ENCODE results near the gene ODR4. TPM values are rescaled to one million over a fixed set of nuclear protein-coding genes. Genes with fewer than 3 reads are reported as not detected.
"Not testable (repeated sequence)": the region's sequence is repeated elsewhere in the genome, so short reads cannot be mapped to it uniquely, and the experiment has no call there.

ODR4 gene
- total RNA-seq = 10 to 100 TPM; 11.5 to 12.0 TPM

DNA sequence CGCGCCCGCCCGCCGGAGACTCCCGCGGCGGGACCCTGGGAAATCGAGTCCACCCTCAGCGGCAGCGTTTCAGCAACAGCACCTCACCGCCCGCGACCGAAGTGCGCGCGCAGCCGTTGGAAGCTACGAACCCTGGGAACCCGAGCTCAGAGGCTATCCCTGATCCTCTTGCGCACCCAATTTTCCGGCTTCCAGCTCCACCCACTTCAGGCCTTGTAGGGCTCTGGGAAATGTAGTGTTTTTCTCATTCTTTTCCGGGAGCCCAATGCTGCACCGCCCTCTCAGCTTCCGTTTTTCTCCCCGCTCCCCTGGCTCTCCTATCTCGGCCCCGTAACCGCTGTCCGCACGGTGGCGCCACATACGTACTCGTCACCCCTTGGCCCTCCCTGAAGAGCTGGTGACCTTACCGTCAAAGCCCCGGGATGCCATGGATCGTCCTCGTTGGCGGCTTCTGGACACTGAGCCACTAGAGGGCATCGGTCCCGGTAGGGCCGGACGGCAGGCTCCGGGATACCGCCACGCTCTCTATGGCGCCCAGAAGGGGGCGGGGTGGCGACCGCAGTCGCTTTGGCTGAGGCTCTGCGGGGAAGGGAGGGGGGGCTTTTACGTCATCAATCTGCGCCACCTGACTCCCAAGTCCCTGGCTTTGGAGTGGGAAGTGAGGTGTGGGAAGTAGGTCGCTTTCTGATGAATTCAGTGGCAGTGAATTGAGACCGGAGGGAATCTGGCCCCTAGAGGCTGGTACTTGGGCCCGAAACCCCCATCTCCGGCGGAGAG, at the start of gene ODR4, which contains the start of gene TPR:
Gene ODR4, plus strand, starts transcription at position 687 of the 777 bp plus-strand sequence. CDS start 3,948 bp downstream, outside the sequence.
Gene TPR, minus strand, starts transcription at position 102 of the 777 bp plus-strand sequence. CDS start 225 bp downstream, outside the sequence.
- POLR2A ChIA-PET = interaction anchor here (0.7 to 1.4 kb wide), 4 partner anchors 20 to 68 kb away, joined by 3 to 4 read pairs (median 4); no protein-coding TSS in a partner anchor
- Mint-ChIP-seq H3K36me3 (peaks cover 24% of the 10 kb centered on the region), H3K27ac (peak within 1 kb of the TSS; percentile 97), H3K9me3 (no peaks in the 10 kb centered on the region), H3K4me3 (peak within 1 kb of the TSS; percentile 93), H3K27me3 (no peaks in the 10 kb centered on the region), H3K4me1 (ENCODE audit: low read depth) (peaks cover 43% of the 10 kb centered on the region)
- intact Hi-C loops (cut with micrococcal nuclease) = loop anchor here (1.0 to 5.0 kb wide), 9 partner anchors 17 to 1620 kb away; partner anchors contain the start of genes IVNS1ABP, NIBAN1 and SWT1
- DNase-seq = peak; percentile 98
- CTCF ChIA-PET = interaction anchor here (0.6 to 1.9 kb wide), 27 partner anchors 9 to 1060 kb away, joined by 3 to 16 read pairs (median 4); partner anchors contain the start of gene PTGS2

DNA sequence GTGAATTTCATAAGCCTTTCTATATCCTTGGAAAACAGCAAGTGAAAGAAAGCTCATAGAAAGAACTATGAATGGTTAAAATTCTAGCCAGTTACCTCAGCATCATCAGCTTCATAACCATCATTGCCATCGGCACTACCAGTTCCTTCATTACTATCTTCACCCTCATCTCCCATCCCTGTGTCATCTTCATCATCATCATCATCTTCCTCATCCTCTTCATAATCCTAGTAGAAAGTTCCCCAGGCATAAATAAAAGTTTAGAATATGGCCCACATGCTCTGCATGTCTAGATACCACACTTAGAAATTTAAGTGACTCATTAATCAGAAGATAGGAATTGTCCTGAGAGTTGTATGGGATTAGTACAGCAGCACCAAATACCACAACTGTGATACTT, 49.6 kb upstream of the ODR4 start:
- H3K9me3 Mint-ChIP-seq = no peaks in the 10 kb centered on the region
- POLR2A ChIA-PET = no interaction called here
- CTCF ChIA-PET = interaction anchor here (0.7 to 3.0 kb wide), 4 partner anchors 21 to 187 kb away, joined by 3 to 12 read pairs (median 6); no protein-coding TSS in a partner anchor
- H3K27ac Mint-ChIP-seq = no peak overlapping the region
- H3K36me3 Mint-ChIP-seq = peaks cover 50% of the 10 kb centered on the region
- no peak overlapping the region for H3K4me3 Mint-ChIP-seq
- peaks cover 2% of the 10 kb centered on the region for H3K4me1 Mint-ChIP-seq (ENCODE audit: low read depth)
- DNase-seq = no peak
- intact Hi-C loops (cut with micrococcal nuclease) = loop anchor here (5.0 kb wide), 1 partner anchor 46 kb away; no protein-coding TSS in a partner anchor
- no peaks in the 10 kb centered on the region for H3K27me3 Mint-ChIP-seq

DNA sequence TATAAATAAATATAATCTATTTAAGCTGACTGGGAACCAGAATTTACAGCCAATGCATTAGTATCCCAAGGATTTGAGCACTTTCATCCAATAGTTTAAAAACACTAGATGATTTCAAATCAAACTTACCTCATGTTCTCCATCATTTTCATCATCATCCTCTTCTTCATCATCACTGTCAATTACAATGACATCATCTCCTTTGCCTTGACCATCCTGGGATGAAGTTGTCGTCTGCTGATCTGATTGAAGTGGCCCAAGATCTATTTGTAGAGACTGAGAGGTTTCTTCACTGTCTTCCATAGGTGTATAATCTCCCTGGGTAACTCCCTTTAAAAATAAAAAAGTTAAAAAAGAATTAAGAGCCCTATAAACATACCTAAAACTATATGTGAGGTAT, 48.3 kb upstream of the ODR4 start:
- ChIA-PET POLR2A (no interaction called here), CTCF (interaction anchor here (1.8 kb wide), 1 partner anchor 48 kb away, joined by 4 read pairs; the partner anchor contains the start of genes ODR4 and TPR)
- H3K36me3 Mint-ChIP-seq = peaks cover 38% of the 10 kb centered on the region
- H3K27me3 Mint-ChIP-seq = no peaks in the 10 kb centered on the region
- no peak overlapping the region for H3K27ac Mint-ChIP-seq
- H3K9me3 Mint-ChIP-seq = no peaks in the 10 kb centered on the region
- H3K4me3 Mint-ChIP-seq = no peak overlapping the region
- H3K4me1 Mint-ChIP-seq (ENCODE audit: low read depth) = no peaks in the 10 kb centered on the region
- intact Hi-C loops (cut with micrococcal nuclease) = loop anchor here (5.0 kb wide), 1 partner anchor 45 kb away; no protein-coding TSS in a partner anchor
- DNase-seq = no peak

DNA sequence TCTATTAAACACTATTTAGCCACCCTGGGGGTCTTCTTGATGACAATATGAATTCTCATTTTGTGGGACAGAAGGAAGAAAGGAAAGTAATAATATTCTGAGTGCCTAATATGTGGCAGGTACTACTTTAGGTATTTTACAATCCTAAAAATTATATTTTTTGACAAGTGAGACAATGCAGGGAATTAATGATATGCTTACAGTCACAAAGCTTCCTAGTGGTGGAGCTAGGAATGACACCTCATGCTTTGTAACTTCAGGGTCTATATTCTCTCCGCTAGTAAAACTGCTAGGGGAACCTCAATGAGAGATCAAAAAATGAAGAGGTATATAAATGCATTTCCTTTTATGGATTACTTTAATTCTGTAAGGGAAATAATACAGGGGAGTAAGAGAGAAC, 44.9 kb upstream of the ODR4 start:
- Mint-ChIP-seq H3K4me1 (ENCODE audit: low read depth) (no peaks in the 10 kb centered on the region), H3K27me3 (no peaks in the 10 kb centered on the region), H3K9me3 (no peaks in the 10 kb centered on the region), H3K4me3 (no peak overlapping the region), H3K27ac (no peak overlapping the region), H3K36me3 (peaks cover 35% of the 10 kb centered on the region)
- DNase-seq = no peak
- intact Hi-C loops (cut with micrococcal nuclease) = no loop called here
- POLR2A ChIA-PET = no interaction called here
- CTCF ChIA-PET = interaction anchor here (0.9 to 2.7 kb wide), 9 partner anchors 9 to 1601 kb away, joined by 3 to 9 read pairs (median 3); no protein-coding TSS in a partner anchor

DNA sequence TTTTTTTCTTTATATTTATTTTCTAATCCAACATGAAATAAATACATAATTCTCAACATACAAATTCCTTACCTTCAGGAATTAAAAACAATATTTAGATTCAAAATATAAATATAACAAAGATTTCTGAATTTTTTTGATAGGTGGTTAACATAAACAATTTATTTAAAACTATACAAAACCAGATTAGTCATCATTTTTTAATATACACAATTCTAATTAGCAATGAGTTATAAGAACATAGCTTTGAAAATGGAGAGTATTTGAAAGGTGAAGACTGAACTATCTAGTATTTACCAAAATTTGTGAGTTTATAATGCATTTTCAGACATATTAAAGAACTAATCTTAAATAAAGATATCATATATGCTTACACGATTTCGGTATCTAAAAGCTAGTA, 38.1 kb upstream of the ODR4 start:
- no peak overlapping the region for H3K27ac Mint-ChIP-seq
- H3K9me3 Mint-ChIP-seq = no peaks in the 10 kb centered on the region
- no peak overlapping the region for H3K4me3 Mint-ChIP-seq
- POLR2A ChIA-PET = no interaction called here
- H3K4me1 Mint-ChIP-seq (ENCODE audit: low read depth) = no peaks in the 10 kb centered on the region
- H3K36me3 Mint-ChIP-seq = peaks cover 47% of the 10 kb centered on the region
- DNase-seq = no peak
- CTCF ChIA-PET = no interaction called here
- intact Hi-C loops (cut with micrococcal nuclease) = no loop called here
- no peaks in the 10 kb centered on the region for H3K27me3 Mint-ChIP-seq

DNA sequence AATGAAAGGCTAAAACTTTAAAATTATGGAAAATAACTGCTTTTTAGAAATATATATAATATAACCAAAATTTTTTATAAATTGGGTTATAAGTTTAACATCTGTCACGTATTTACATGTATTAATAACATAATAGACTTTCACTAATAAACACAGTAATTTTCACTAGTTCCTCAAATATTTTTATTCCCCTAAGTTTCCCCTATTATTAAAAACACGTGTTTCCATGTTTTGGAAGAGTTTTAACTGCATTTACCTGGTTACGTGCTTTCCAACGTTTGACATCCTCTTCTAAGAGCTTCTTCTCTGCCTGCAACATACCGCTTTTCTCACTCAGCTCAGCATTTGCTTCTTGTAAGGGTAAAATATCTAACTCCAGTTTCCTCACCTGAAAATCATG, 34.9 kb upstream of the ODR4 start:
- Mint-ChIP-seq H3K4me1 (ENCODE audit: low read depth) (no peaks in the 10 kb centered on the region), H3K27ac (no peak overlapping the region), H3K4me3 (no peak overlapping the region), H3K36me3 (peaks cover 49% of the 10 kb centered on the region), H3K9me3 (no peaks in the 10 kb centered on the region), H3K27me3 (no peaks in the 10 kb centered on the region)
- POLR2A ChIA-PET = no interaction called here
- no peak for DNase-seq
- intact Hi-C loops (cut with micrococcal nuclease) = no loop called here
- CTCF ChIA-PET = no interaction called here

DNA sequence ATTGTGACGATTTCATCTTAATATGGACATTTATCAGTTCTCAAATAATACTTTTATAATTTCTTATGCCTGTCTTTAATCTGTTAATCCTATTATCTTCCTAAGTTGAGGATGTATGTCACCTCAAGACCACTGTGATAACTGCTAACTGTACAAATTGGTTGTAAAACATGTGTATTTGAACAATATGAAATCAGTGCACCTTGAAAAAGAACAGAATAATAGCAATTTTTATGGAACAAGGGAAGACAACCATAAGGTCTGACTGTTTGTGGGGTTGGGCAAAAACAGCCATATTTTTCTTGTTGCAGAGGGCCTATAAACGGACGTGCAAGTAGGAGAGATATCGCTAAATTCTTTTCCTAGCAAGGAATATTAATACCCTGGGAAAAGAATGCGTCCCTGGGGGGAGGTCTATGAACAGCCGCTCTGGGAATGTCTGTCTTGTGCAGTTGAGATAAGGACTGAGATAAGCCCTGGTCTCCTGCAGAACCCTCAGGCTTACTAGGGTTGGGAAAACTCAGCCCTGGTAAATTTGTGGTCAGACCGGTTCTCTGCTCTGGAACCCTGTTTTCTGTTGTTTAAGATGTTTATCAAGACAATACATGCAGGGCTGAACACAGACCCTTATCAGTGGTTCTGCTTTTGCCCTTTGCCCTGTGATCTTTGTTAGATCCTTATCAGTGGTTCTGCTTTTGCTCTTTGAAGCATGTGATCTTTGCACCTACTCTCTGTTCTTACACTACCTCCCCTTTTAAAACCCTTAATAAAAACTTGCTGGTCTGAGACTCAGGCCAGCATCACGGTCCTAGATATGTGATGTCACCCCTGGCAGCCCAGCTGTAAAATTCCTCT, 27.6 kb upstream of the ODR4 start:
- H3K4me1 Mint-ChIP-seq (ENCODE audit: low read depth); intact Hi-C loops (cut with micrococcal nuclease); H3K4me3 Mint-ChIP-seq; H3K9me3 Mint-ChIP-seq; H3K27ac Mint-ChIP-seq; H3K27me3 Mint-ChIP-seq; POLR2A ChIA-PET; DNase-seq: not testable (repeated sequence)
- peaks cover 60% of the 10 kb centered on the region for H3K36me3 Mint-ChIP-seq
- CTCF ChIA-PET = interaction anchor here (0.7 to 1.0 kb wide), 2 partner anchors 17 to 27 kb away, joined by 3 read pairs; partner anchors contain the start of genes ODR4 and TPR

DNA sequence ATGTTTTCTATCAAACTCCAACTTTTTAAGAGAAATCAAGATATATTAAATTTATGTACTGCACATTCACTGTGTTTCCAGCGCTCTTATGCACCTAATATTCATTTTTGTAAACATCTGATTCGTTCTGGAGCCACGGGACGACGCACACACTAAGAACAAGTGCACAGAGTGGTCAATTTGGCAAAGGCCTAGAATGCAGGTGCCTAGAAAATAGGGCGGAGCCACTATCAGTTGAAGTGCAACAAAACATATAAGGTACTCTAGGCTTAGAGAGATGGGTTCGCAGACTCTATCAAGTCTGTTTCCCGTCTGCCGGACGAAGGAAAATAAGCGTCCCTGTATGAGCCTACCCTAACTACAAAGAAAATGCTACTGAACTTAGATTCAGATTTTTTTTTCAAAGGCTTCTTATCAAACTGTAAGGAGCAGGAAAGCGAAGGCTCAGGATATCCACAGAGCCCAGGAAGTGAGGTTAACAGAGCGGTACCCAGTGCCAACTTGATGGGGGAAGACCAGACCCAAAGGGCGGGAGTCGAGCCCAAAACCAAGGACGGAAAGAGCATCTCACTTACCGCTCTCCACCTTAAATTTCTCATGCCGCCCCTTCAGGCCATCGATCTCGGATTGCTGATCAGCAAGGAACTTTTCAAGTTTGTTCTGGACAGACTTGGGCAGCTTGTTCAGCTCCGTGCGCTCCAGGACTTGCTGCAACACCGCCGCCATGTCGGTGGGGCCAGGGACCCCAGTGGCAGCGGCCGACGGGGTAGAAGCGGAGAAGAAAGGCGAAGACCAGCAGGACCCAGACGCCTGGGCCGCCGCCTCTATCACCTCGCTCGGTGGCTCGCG, 1.1 kb upstream of the ODR4 start:
- H3K36me3 Mint-ChIP-seq = peaks cover 22% of the 10 kb centered on the region
- intact Hi-C loops (cut with micrococcal nuclease) = loop anchor here (1.0 to 5.0 kb wide), 10 partner anchors 16 to 1619 kb away; partner anchors contain the start of genes IVNS1ABP, NIBAN1 and SWT1
- CTCF ChIA-PET = interaction anchor here (0.6 to 1.9 kb wide), 26 partner anchors 8 to 1059 kb away, joined by 3 to 16 read pairs (median 4); partner anchors contain the start of gene PTGS2
- no peaks in the 10 kb centered on the region for H3K27me3 Mint-ChIP-seq
- H3K9me3 Mint-ChIP-seq = no peaks in the 10 kb centered on the region
- peak; percentile 57 for DNase-seq
- H3K4me3 Mint-ChIP-seq = peak overlapping the region; percentile 93
- H3K4me1 Mint-ChIP-seq (ENCODE audit: low read depth) = peaks cover 43% of the 10 kb centered on the region
- peak overlapping the region; percentile 97 for H3K27ac Mint-ChIP-seq
- POLR2A ChIA-PET = interaction anchor here (1.1 to 1.4 kb wide), 3 partner anchors 19 to 65 kb away, joined by 3 to 4 read pairs (median 4); no protein-coding TSS in a partner anchor

DNA sequence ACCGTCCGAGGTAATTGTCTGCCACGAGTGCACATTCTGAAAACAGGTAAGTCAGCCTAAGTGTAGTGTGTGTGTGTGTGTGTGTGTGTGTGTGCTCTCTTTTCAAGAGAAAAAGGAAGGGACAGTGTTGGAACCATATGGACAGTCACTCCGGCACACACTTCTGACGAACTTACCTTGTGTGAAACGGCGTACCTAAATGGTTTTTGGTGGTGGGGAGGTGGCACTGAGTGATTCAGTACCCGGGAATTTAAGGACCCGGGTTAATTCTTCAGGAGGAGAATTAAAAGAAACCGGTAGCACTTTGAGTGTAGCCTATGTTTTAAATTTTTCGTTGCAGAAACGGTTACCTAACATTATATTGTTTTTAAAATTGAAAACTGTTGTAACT, 286 bp downstream of the ODR4 start:
- intact Hi-C loops (cut with micrococcal nuclease) = loop anchor here (1.0 to 5.0 kb wide), 9 partner anchors 17 to 1621 kb away; partner anchors contain the start of genes IVNS1ABP, NIBAN1 and SWT1
- Mint-ChIP-seq H3K27me3 (no peaks in the 10 kb centered on the region), H3K4me1 (ENCODE audit: low read depth) (peaks cover 40% of the 10 kb centered on the region), H3K4me3 (peak overlapping the region; percentile 93), H3K27ac (peak overlapping the region; percentile 97), H3K9me3 (no peaks in the 10 kb centered on the region), H3K36me3 (peaks cover 21% of the 10 kb centered on the region)
- ChIA-PET POLR2A (interaction anchor here (0.7 to 1.4 kb wide), 2 partner anchors 28 to 67 kb away, joined by 3 to 4 read pairs; no protein-coding TSS in a partner anchor), CTCF (interaction anchor here (0.6 to 1.9 kb wide), 10 partner anchors 9 to 1060 kb away, joined by 3 to 16 read pairs (median 6); no protein-coding TSS in a partner anchor)
- no peak for DNase-seq

DNA sequence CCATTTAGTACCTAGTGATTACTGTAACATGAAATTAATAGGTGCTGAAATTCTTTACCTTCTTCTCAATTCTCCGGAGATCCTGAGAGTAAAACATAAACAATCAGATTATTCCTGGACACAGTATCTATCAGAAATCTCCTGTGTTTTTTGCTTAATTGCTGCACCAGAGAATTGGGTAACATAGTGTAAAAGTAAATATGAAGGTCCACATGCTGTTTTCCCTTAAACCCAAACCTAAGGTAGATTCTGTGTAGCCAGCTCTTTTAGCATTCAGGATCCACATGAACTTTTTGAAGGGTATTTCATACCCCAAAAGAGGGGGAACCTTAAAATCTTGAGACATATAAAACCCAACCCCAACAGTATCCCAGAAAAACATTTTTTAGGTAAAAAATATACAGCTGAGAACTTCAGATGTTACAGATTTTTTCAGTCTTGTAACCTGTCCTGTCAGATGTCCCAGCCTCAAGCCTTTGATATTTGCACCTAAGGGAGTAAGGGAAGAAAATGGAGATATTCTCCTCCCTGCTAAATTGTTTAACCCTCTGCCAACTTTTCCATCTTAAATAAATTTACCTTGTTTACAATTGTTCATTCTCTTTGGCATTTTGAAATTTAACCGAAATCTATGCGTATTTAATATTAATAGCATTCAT, 11.2 kb downstream of the ODR4 start:
- intact Hi-C loops (cut with micrococcal nuclease) = no loop called here
- peaks cover 8% of the 10 kb centered on the region for H3K4me1 Mint-ChIP-seq (ENCODE audit: low read depth)
- no peak overlapping the region for H3K27ac Mint-ChIP-seq
- no peaks in the 10 kb centered on the region for H3K9me3 Mint-ChIP-seq
- POLR2A ChIA-PET = no interaction called here
- CTCF ChIA-PET = no interaction called here
- H3K36me3 Mint-ChIP-seq = peaks cover 18% of the 10 kb centered on the region
- no peak for DNase-seq
- H3K27me3 Mint-ChIP-seq = no peaks in the 10 kb centered on the region
- no peak overlapping the region for H3K4me3 Mint-ChIP-seq
